Skeletal muscle tissue (tissue), 4 donors: ENCODE results near the gene LMO7. TPM values are rescaled to one million over a fixed set of nuclear protein-coding genes. Genes with fewer than 3 reads are reported as not detected.
"Not testable (repeated sequence)": the region's sequence is repeated elsewhere in the genome, so short reads cannot be mapped to it uniquely, and the experiment has no call there.

Experiments
- H3K27ac ChIP-seq: one replicate; pipeline ENCODE4 v1.7.0; 2013; ENCODE audit warnings: mild to moderate bottlenecking, low read depth, low read length, inconsistent platforms
- H3K27me3 ChIP-seq, 3 donors: one replicate each; pipeline ENCODE4 v1.7.0; 2013; ENCODE audit warnings: low read length in 3 of 3; ENCODE audit not compliant: control insufficient read depth in 3 of 3, insufficient read depth in 3 of 3
- H3K36me3 ChIP-seq, 3 donors: one replicate each; pipeline ENCODE4 v1.7.0; 2013; ENCODE audit warnings: low read length in 3 of 3; ENCODE audit not compliant: control insufficient read depth in 3 of 3, insufficient read depth in 3 of 3
- H3K4me1 ChIP-seq, 3 donors: one replicate each; pipeline ENCODE4 v1.7.0; 2013; ENCODE audit warnings: low read length in 3 of 3, mild to moderate bottlenecking in 3 of 3; ENCODE audit not compliant: control insufficient read depth in 3 of 3, insufficient read depth in 3 of 3
- H3K4me3 ChIP-seq, 3 donors: one replicate each; pipeline ENCODE4 v1.7.0; 2013; ENCODE audit warnings: low read length in 3 of 3
- H3K9ac ChIP-seq, 3 donors: one replicate each; pipeline ENCODE4 v1.7.0; 2013; ENCODE audit warnings: low read length in 3 of 3, mild to moderate bottlenecking in 3 of 3, moderate library complexity in 2 of 3, low read depth in 1 of 3
- H3K9me3 ChIP-seq, 3 donors: one replicate each; pipeline ENCODE4 v1.7.0; 2013; ENCODE audit warnings: low read length in 3 of 3; ENCODE audit not compliant: control insufficient read depth in 3 of 3
- total RNA-seq: library from RNA; depleted of rRNA; stranded (reverse); fragments of >200 nt; gene quantifications from one replicate; pipeline ENCODE4 v1.2.3, GENCODE V29; 2014
- donor health status: Osteomylitis.

Gene LMO7
- total RNA-seq, 1 donor from 2014 or later = 176 TPM

DNA sequence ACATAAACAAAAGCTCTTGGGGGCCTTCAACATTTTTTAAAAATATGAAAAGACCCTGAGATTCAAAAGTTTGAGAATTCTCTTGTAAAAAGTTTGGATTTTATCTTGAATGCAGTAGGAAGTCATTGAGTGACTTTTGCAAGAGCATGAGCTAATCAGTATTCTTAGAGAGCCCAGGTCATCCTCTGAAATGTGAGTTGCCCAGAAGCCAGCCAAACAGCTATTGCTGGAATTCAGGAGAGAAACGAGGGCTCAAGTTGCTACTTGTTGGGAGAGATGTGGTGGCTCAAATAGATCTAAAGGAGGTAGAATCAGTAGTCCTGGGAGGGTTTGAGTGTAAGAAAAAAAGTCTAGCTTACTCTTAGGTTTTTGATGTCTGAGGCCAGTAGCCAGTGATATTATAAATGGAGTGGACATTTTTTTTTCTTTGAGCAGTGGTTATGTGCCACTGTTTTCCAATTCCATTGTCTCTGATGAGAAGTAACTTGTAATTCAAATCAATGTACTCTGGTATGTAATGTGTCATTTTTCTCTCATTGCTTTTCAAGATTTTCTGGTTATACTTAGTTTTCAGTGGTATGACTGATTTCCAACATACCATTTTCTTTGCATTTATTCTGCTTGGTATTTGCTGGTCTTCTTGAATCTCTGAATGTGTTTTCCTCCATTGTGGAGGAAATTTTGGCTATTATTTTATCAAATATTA, 30.7 kb downstream of the LMO7 start:
- Histone ChIP-seq H3K27me3 (no peaks in the 10 kb centered on the region), H3K36me3 (no peaks in the 10 kb centered on the region), H3K9ac (no peak overlapping the region), H3K9me3 (no peaks in the 10 kb centered on the region), H3K27ac (peak overlapping the region; percentile 81), H3K4me3 (no peak overlapping the region), H3K4me1 (peaks cover 15 to 21% (median 20%) of the 10 kb centered on the region in 3 donors)

DNA sequence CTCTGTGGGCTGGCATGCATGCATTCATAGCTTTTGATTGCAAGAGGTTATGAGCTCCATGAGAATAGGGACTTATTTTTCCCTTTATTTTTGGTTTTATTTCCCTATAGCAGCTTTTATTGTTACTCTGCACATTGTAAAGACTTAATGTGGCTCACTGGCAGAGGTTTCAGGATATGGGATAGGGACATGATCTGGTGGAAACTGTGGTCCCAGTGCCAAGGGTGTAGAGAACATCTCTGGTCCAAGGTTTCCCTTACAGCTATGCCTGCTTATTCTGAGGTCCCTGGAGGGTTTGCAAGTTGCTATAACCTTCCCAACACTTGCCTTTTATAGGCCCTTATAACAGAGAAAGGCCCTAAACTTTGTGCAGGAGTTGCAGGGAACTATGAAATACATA, 33.6 kb downstream of the LMO7 start:
- Histone ChIP-seq H3K27me3 (no peaks in the 10 kb centered on the region), H3K27ac (peak overlapping the region; percentile 33), H3K9ac (no peak overlapping the region)

GRCh38 chr13:75670496-75670895, 34.4 kb downstream of the LMO7 start:
- Histone ChIP-seq H3K9ac (no peak overlapping the region), H3K36me3 (no peaks in the 10 kb centered on the region), H3K4me3 (no peak overlapping the region), H3K27ac (no peak overlapping the region), H3K9me3 (no peaks in the 10 kb centered on the region), H3K27me3 (no peaks in the 10 kb centered on the region), H3K4me1 (peaks cover 17 to 21% (median 20%) of the 10 kb centered on the region in 3 donors)

More for the DNA sequence above, 33.6 kb downstream of the LMO7 start:
- H3K4me3 ChIP-seq = no peak overlapping the region
- no peaks in the 10 kb centered on the region for H3K9me3 ChIP-seq
- H3K4me1 ChIP-seq = peaks cover 17 to 21% (median 20%) of the 10 kb centered on the region in 3 donors
- H3K36me3 ChIP-seq = no peaks in the 10 kb centered on the region

GRCh38 chr13:75675421-75675820, 39.3 kb downstream of the LMO7 start:
- no peak overlapping the region for H3K27ac ChIP-seq
- H3K9ac ChIP-seq = no peak overlapping the region
- H3K4me1 ChIP-seq = peaks cover 0 to 2% (median 0%) of the 10 kb centered on the region in 3 donors
- H3K4me3 ChIP-seq = no peak overlapping the region
- no peaks in the 10 kb centered on the region for H3K27me3 ChIP-seq
- no peaks in the 10 kb centered on the region for H3K36me3 ChIP-seq
- no peaks in the 10 kb centered on the region for H3K9me3 ChIP-seq

GRCh38 chr13:75679459-75679858, 43.3 kb downstream of the LMO7 start:
- no peaks in the 10 kb centered on the region for H3K4me1 ChIP-seq
- H3K36me3 ChIP-seq = no peaks in the 10 kb centered on the region
- H3K9ac ChIP-seq = no peak overlapping the region
- no peak overlapping the region for H3K27ac ChIP-seq
- H3K9me3 ChIP-seq = no peaks in the 10 kb centered on the region
- no peak overlapping the region for H3K4me3 ChIP-seq
- no peaks in the 10 kb centered on the region for H3K27me3 ChIP-seq

DNA sequence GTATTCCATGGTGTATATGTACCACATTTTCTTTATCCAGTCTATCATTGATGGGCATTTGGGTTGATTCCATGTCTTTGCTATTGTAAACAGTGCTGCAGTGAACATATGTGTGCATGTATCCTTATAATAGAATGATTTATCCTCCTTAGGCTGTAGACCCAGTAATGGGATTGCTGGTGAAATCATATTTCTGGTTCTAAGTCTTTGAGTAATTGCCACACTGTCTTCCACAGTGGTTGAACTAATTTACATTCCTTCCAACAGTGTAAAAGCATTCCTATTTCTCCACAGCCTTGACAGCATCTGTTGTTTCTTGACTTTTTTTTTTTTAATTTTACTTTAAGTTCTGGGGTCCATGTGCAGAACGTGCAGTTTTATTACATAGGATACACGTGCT, 44.1 kb downstream of the LMO7 start:
- not testable (repeated sequence) for H3K36me3 ChIP-seq, H3K9ac ChIP-seq, H3K9me3 ChIP-seq, H3K4me3 ChIP-seq, H3K27me3 ChIP-seq, H3K27ac ChIP-seq, H3K4me1 ChIP-seq

- Histone ChIP-seq H3K27me3 (no peaks in the 10 kb centered on the region), H3K27ac (no peak overlapping the region), H3K4me3 (no peak overlapping the region), H3K9ac (no peak overlapping the region), H3K9me3 (no peaks in the 10 kb centered on the region), H3K36me3 (no peaks in the 10 kb centered on the region), H3K4me1 (no peaks in the 10 kb centered on the region)
Observed at GRCh38 chr13:75682326-75682725, 46.2 kb downstream of the LMO7 start.

DNA sequence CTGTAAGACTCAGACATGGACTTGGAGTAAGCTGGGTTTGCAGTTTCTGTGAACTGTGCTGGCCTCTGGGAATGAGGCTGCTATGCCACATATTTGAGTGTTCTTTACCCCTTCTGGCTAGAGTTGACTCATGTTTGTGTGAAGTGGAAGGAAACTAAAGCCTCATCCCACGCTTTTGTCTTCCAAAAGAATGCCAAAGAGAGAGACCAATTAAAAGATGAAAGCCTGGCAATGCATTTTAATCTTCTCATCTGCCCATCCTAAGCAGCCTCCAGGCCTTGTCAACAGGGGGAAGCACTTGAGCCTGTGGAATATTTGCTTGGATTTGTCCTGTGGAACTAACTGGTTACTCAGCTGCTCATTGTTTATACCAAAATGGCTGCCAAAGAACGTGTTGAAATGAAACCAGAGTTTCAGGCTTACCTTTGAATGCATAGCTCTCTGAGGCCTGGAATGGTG, 49.1 kb downstream of the LMO7 start:
- Histone ChIP-seq H3K4me1 (no peaks in the 10 kb centered on the region), H3K4me3 (no peak overlapping the region), H3K27me3 (no peaks in the 10 kb centered on the region), H3K9ac (no peak overlapping the region), H3K36me3 (no peaks in the 10 kb centered on the region), H3K9me3 (no peaks in the 10 kb centered on the region), H3K27ac (no peak overlapping the region)

- H3K36me3 ChIP-seq = no peaks in the 10 kb centered on the region
Observed at GRCh38 chr13:75687150-75687763, 51.1 kb downstream of the LMO7 start.

GRCh38 chr13:75689686-75690085, 53.6 kb downstream of the LMO7 start:
- Histone ChIP-seq H3K36me3 (no peaks in the 10 kb centered on the region), H3K9me3 (no peaks in the 10 kb centered on the region), H3K27me3 (no peaks in the 10 kb centered on the region), H3K27ac (no peak overlapping the region), H3K4me1 (no peaks in the 10 kb centered on the region), H3K9ac (no peak overlapping the region), H3K4me3 (no peak overlapping the region)

More at GRCh38 chr13:75687150-75687763, 51.1 kb downstream of the LMO7 start:
- Histone ChIP-seq H3K4me3 (no peak overlapping the region), H3K9ac (no peak overlapping the region), H3K4me1 (no peaks in the 10 kb centered on the region), H3K27ac (no peak overlapping the region), H3K9me3 (no peaks in the 10 kb centered on the region), H3K27me3 (no peaks in the 10 kb centered on the region)
